Stimulated activated CD8-positive, alpha-beta memory T cell treated with anti-CD3 and anti-CD28 coated beads, Interleukin-12 subunit alpha, Interleukin-12 subunit beta, amount 100 ng/mL, for 4 hours (primary cell): ENCODE measurements around the gene EPAS1.
"Not testable (repeated sequence)": the region's sequence is repeated elsewhere in the genome, so short reads cannot be mapped to it uniquely, and the experiment has no call there.

ENCODE experiments used
- DNase-seq: peaks from one replicate; pipeline ENCODE4 v3.0.0-alpha.2; 2020; ENCODE audit warnings: low read depth

Gene EPAS1

DNA sequence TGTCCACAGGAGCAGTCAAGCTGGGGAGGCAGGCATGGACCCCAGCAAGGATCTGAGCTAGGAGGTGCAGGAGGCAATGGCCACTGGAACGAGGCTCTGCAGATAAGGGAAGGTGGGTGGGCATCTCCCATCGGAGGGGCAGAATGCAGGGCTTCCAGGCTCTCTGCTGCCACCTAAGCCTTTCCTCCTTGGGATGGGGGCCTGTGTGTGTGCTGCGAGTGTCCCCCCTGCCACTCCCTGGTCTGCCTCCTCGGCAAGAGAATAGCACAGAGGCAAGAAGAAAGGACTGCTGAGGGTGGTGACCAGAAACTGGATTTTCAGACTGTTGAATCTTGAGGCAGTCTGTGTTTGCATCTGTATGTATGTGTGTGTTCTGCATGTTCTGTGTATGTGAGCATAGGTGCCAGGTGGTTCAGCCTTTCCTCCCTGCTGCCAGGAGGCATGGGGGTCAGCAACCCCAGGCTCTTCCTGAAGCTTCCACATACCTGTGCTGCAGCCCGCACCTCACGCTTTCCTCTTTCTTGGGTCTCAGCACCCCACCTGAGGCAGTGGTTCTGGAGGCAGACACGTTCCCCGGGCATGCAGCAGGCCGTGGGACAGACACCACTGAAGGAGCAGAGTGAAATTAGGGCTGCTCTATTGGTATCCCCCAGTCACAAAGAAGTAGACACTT is 86.7 kb downstream of the EPAS1 start:
- no peak for DNase-seq

DNA sequence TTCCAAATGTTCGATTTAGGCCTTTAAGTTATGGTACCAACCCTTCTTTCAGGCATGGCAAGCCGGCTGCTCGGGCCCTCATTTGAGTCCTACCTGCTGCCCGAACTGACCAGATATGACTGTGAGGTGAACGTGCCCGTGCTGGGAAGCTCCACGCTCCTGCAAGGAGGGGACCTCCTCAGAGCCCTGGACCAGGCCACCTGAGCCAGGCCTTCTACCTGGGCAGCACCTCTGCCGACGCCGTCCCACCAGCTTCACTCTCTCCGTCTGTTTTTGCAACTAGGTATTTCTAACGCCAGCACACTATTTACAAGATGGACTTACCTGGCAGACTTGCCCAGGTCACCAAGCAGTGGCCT is 87.2 kb downstream of the EPAS1 start:
- no peak for DNase-seq

DNA sequence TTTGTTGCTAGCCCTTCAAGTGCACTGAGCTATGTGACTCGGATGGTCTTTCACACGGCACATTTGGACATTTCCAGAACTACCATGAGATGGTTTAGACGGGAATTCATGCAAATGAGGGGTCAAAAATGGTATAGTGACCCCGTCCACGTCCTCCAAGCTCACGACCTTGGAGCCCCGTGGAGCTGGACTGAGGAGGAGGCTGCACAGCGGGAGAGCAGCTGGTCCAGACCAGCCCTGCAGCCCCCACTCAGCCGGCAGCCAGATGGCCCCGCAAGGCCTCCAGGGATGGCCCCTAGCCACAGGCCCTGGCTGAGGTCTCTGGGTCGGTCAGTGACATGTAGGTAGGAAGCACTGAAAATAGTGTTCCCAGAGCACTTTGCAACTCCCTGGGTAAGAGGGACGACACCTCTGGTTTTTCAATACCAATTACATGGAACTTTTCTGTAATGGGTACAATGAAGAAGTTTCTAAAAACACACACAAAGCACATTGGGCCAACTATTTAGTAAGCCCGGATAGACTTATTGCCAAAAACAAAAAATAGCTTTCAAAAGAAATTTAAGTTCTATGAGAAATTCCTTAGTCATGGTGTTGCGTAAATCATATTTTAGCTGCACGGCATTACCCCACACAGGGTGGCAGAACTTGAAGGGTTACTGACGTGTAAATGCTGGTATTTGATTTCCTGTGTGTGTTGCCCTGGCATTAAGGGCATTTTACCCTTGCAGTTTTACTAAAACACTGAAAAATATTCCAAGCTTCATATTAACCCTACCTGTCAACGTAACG is 88.8 kb downstream of the EPAS1 start:
- DNase-seq: no peak

DNA sequence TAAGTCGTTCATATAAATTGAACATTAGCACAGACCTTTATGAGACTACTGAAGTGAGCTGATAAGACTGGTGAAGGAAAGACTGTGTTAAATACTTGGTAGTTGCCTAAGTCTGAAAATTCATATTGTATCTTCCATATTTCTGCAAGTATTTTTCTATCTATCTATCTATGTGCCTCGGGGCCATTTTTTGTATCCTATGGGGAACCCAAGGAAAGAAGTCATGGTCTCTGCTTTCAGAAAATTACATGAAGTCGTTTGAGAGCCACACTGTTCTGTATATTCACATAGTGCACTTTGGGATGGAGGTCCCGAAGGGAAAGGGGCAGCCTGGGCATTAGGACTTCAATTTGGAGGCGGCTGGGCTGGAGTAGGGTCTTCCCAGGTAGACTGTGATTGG is 89.6 kb downstream of the EPAS1 start:
- DNase-seq: no peak

DNA sequence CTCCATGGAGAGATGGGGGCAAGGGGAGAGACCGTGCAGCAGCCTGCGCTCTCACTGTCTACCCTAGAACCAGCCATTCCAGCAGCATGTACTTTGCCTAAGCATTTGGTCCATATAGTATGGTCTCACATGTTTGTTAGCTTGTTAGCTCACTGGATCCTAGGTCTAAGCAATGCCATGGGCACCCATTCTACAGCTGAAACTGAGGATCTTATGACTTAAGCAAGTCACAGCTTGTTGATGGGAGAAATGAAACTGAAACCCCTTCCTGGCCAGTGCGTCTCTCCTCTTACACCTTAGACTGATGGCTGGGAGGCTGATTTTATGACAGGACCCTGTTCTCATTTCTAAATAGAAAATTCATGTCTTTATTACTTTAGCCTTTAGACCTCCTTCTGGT is 90.1 kb downstream of the EPAS1 start:
- DNase-seq: no peak

DNA sequence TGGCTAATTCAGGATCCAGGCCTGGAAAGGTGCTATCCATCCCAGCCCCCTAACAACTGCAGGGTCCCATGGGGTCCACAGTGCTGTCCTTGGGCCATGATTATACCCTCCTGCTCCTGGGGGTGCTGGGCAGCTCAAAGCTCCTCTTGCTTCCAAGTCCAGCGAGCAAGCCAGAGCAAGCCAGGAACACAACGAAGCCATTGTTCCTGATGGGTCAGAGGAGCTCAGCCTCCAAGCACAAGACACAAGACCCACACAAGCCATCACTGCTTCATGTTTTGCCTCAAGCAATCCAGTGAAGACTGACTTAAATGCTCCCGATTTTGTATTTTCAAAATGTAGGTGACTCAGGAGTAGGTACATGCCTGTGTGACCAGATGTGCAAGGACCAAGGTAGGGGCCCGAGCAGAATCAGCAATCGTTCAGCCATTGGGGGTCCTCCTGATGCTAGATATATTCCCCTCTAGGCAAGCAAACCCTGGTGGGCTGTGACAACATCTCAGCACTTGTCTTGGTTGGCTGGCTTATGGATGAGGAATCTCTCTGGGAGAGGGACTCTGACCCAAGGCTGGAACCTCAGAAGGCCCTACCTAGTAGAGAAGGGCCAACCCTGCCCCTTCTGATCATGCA is 90.8 kb downstream of the EPAS1 start:
- DNase-seq: no peak

DNA sequence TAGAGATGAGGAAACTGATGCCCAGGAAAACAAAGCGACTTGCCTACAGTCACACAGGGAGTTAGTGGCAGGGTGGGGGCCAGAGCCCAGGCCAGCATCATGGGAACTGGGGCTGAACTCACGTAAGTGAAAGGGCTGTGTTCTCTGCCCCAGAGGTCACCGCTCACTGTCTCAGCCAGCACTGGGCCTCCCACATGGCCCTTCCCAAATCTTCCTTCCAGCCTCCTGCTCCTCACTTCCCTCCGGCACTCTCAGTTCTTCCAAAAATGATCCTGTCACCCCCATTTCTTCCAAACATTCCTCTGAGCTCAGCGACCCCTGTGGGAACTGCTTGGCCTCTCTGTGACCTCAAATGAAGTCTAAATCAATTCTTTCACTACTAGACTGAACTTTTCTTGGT is 91.7 kb downstream of the EPAS1 start:
- DNase-seq: no peak

DNA sequence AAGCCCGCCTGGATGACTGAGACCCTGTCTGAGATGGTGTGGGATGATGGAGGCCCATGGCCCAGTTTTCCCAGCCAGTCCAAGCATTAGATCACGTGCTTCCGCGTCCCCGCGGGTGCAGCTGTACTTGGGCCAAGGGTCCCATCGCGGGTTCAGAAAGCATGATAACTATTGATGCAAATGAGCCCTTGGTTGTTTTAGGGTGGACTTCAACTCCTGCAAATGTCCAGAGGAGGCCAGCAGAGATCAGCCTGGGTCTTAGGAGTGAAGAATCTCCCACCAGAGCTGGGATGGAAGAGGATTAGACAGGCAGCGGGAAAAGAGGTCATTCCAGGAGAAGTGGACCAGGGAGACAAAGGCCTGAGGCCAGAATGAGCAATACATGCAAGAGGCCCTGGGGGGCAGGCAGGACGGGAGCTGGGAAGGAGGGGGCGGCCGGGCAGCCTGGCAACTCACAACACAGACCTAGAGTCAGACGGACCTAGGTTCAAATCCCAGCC is 92.3 kb downstream of the EPAS1 start:
- DNase-seq: no peak

DNA sequence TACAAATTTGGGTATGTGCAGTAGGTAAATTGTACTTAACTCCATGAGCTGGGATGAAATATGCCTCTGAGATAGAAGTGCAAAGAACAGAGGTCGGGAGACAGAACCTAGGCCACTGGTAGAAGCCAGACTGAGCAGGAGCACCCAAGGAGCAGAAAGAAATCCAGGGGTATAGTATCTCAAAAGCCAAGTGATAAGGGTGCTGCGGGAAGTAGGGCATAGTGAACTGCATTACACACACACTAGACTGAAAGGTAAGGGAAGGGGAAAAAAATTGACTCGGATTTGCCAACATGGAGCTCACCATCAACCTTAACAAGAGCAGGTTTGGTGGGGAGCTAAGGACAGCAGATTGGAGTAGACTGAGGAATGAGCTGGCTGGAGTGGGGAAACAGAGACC is 92.8 kb downstream of the EPAS1 start:
- DNase-seq: no peak

DNA sequence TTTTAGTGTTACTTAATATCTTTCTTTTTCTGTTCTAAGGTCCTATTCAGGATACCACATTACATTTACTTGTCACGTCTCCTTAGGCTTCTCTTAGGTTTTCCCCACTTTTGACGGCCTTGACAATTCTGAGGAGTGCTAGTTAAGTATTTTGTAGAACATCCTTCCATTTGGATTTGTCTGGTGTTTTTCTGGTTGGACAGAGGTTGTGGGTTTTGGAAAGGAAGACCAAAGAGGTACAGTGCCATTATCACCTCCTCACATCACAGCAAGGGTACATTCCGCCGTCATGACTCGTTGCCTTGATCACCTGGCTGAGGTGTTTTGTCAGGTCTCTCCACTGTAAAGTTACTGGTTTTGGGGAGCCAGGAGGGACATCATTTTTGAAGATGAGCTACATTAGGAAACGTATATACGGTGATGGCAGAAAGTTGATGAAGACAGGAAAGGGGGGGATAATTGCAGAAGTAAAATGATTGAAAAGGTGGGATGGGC is 93.7 kb downstream of the EPAS1 start:
- DNase-seq: no peak

DNA sequence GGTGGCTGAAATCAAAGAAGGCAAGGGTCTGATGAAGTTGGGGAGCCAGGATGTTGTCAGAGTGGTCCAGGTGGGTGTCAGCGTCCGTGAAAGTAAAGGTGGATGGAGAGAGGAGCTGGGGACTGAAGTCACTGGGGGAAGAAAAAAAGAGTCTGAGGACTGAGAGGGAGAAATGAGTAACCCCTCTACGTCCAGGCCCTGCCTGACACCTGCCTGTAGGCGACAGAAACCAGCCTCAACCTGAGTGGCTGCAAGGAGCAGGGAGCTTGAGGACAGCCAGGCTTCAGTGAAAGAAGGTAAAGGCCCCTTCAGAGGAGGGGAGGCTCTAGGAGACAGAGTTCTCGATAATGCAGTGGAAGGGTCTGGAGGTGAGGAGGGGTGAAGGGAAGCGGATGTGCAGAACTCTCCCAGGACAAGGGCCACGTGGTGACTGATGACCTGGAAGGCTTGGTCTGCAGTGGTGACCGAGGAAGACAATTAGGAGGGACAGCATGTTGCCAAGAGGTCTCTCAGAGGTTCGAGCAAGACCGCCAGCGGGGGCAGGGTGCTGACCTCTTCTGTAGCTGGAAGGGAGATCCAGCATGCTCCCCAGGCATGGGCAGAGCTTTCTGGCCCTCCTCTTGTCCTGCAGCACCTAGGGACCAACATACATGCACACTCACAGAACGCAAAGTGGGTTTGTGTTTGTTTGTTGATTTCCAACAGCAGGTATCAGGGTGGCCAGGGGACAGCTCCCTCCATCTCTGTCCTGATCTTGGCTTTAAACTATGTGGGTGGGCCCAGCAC is 95.5 kb downstream of the EPAS1 start:
- DNase-seq: no peak

DNA sequence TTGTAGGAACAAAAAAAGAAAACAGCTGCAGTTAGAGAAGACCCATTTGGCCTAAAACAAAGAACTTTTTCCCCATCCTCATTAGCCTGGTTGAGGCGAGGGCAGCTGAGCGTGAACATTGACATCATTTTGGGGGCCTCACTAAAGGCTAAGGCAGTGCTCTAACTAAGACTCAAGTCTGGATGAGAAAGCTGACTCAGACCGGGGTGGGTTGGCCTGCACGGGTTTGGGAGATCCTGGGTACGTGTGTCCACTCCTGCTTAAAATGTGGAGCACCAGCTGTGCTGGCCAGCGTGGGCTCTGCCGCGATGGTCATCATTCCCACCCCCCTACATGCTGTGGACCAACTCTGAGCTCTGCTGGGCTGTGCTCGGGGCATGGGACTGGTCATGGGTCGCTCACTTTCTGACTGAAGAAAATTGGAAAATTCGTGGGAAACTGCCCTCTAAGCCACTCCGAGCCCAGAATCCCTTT is 96.2 kb downstream of the EPAS1 start:
- no peak for DNase-seq

DNA sequence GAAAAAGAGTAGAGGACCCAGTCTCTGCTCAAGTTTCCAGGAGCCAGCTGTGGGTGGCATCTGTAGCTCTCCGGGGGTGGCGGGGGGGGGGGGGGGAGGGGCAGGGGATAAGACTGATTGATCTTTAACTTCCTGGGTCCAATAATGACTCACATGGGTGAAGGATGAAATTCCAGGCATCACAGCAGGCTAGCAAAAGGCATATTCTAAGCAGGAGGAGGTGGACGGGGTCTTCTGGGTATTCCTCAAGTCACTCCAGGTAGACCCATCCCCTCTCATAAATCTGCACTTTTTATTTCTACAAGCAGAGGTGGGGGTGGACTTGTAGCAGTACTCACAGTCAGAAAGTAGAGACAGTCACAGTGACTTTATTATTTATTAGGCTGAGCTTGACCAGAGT is 96.7 kb downstream of the EPAS1 start:
- no peak for DNase-seq

DNA sequence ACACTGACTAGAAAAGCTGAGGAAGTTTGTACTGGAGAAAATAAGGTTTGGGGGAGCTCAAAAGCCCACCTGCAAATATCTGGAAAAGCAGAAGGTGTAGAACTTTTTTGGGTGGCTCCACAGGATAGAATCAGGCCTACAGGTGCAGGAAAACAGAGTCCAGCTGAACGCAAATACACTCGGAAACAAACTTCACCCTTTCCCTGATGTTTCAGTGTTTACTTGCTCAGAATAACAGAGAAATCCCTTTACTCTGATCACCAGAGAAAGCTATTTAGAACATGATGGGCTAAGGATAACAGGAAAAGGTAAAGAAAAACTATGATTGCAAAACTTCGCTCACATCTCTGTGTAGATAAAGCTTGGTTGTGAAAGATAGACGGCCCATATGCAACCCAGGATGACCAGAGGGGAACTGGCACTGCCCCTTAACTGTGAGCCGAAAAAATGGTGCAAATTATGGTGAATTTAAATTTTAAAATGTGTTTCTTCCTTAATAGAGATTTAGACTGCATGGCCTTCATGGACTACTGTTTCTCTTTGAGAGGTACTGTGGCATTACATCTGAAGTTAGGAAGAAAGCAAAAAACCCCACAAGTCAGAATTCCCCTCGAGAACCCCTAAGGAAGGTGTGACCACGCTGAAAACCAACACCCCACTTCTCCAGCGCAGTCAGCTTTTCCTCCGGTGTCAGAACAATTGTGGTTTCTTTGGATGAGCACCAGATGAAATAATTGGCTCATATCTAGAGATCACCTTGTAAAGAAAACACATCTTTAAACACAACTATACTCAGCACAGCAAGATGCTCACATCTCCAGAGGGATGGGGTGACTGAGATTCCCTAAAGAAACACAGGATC is 97.7 kb downstream of the EPAS1 start:
- no peak for DNase-seq

DNA sequence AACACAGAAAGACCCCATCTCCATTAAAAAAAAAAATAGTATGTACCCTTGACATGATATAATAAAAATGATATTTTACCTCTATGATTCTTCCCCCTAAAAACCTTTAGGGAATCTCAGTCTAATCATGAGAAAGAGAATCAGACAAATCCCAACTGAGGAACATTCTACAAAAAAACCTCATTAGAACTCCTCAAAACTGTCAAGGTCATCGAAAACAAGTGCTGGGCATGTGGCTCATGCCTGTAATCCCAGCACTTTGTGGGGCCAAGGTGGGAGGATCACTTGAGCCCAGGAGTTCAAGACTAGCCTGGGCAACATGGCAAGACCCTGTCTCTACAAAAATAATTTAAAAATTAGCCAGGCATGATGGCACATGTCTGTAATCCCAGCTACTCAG is 98.5 kb downstream of the EPAS1 start:
- not testable (repeated sequence) for DNase-seq

DNA sequence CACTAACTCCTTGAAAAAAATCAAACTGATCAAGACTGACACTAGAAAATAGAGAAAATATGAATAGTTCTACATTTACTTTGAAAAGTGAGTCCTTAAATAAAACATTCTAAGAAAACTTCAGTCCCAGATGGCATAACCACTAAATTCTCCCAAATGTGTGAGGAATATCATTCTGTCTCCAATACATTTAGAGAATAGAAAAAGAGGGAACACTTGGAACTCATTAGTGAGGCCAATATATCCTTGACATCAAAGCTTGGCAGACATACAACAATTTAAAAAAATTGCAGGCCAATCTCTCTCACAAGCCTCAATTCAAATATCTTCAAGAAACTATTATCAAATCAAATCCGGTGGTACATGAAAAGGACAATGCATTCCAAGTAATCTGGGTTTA is 102.8 kb downstream of the EPAS1 start:
- DNase-seq: no peak

DNA sequence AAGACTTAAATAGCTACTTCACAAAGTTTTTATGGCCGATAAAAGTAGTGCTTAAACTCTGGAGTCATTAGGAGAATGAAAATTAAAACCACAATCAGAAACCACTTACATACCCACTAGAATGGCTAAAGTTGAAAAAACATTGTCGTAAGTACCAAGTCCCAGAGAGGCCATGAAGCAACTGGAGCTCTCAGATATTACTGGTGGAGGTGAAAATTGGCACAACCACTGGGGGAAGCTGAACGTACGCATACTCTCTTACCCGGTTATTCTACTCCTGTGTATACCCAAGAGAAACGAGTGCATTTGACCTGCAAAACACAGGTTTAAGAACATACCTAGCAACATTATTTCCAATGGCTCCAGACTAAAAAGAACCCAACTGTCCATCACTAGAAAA is 105.7 kb downstream of the EPAS1 start:
- DNase-seq: no peak

DNA sequence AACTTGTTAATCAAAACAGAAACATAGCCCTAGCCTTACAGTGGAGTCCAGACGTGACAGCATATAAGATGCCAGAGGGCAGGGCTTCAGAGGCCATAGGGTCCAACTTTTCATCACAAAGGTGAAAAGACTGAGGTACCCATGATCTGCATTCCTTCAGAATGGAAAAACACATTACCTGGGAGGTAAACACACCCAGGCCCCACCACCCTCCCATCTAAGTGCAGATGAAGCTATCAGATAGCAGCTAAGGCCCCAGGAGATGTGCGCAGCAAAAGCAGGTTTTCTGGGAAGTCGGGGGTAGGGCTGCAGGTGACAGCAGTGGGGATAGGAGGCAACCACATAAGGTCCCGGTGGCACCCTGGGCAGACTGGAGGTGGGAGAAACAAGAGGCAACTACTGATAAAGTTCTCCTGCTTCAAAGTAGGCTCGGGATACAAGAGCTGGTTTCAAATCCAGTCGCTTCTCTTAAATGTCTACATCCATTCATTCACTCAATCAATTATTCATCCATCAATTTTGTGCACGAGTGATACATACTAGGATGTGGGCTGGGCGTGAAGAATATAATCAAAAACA is 107.1 kb downstream of the EPAS1 start:
- no peak for DNase-seq

DNA sequence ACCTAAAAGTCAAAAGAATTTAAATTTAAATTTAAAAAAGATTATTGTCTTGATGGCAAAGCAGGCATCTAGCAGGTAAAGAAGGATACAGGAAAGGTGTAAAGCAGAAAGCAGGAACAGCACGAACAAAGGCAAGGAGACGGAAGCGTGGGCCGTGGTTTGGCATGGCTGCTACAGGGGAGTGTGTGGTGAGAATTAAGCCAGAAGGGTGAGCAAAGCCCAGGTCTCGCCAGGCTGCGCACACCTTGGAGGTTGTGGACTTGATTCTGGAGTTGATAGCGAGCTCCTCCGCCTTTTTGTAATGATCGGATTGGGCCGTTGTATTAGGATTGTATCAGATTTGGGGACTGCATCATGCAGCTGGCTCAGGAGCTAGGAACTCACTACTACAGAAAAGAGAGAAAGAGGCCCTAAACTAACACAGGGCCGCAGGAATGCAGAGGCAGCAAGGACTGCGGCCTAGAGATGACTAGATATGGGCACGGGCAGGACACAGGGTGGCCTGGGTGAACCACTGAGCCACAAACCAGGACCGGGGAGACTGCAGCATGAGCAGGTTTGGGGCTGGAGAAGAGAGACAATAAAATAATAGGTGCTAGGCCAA is 110.7 kb downstream of the EPAS1 start:
- no peak for DNase-seq

DNA sequence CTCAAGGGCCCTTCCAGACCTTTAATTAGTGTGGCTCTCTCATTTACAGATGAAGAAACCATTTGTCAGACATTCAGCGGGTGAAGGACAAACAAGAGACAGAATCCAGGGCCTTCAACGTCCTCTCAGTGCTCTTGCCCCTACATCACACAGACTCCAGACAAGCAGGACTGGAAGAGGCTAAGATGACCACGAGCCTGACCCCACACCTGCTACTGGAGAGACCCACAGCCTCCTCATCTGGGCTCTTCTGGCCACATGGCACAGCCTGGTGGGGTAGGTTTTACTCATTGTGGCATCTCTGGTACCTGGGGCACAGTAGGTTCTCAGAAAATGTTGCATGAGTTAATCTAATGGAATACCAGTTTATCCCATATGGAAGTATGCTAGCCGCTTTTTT is 112.5 kb downstream of the EPAS1 start:
- DNase-seq: no peak
